HEK293 (cell line): Measurements from ENCODE around the gene SHC3.

Experiments used
- CTCF ChIA-PET: fragments of 350-600 bp; formaldehyde crosslinking; extraction: SDS; loops from one replicate; lab custom pipeline; 2021; ENCODE audit warnings: antibody characterized with exemption; lab: Yijun Ruan, JAX
- POLR2A ChIA-PET: fragments of 300-600 bp; formaldehyde crosslinking; extraction: SDS; loops from one replicate; lab custom pipeline; 2020; ENCODE audit warnings: antibody characterized with exemption, inconsistent platforms; lab: Yijun Ruan, JAX
- H3K27ac ChIP-seq: fragments of 200-500 bp; sonication (Bioruptor generic); 2 replicates; pipeline ENCODE4 v1.5.1; 2014; ENCODE audit warnings: low read depth, low read length, control low read depth, inconsistent platforms; ENCODE audit errors: extremely low read depth
- H3K36me3 ChIP-seq, 2 experiments: fragments of 200-500 bp in 1 of 2; sonication (Bioruptor generic) in 1 of 2; 1 replicate in 1 of 2; 2 replicates in 1 of 2; pipeline ENCODE4 v1.5.1; 2014 to 2017; ENCODE audit warnings: inconsistent platforms in 2 of 2, low read length in 2 of 2; ENCODE audit not compliant: control insufficient read depth in 2 of 2, insufficient read depth in 1 of 2
- H3K4me1 ChIP-seq: fragments of 200-500 bp; sonication (Bioruptor generic); 2 replicates; pipeline ENCODE4 v1.5.1; 2014; ENCODE audit warnings: mild to moderate bottlenecking, low read length, inconsistent platforms; ENCODE audit not compliant: control insufficient read depth, insufficient read depth
- H3K4me3 ChIP-seq: 2 replicates; pipeline ENCODE4 v1.5.1; 2011; ENCODE audit warnings: low read depth, mild to moderate bottlenecking, control low read depth, low read length, moderate library complexity
- H3K9me3 ChIP-seq: fragments of 200-500 bp; sonication (Bioruptor generic); 2 replicates; pipeline ENCODE4 v1.5.1; 2014; ENCODE audit warnings: low read depth, low read length, inconsistent platforms; ENCODE audit not compliant: control insufficient read depth, insufficient read depth
- BCL11A ChIP-seq: fragments of 450-650 bp; formaldehyde crosslinking; IDR thresholded peaks from 2 replicates; pipeline ENCODE4 v1.5.1; 2016; ENCODE audit warnings: low read depth, missing biosample characterization, missing genetic modification characterization
- GLI4 ChIP-seq: fragments of 450-650 bp; formaldehyde crosslinking; IDR thresholded peaks from 2 replicates; pipeline ENCODE4 v1.5.1; 2016; ENCODE audit warnings: missing biosample characterization, missing genetic modification characterization
- GLIS2 ChIP-seq: fragments of 450-650 bp; formaldehyde crosslinking; IDR thresholded peaks from 2 replicates; pipeline ENCODE4 v1.5.1; 2016; ENCODE audit warnings: missing biosample characterization, missing genetic modification characterization
- HOXA7 ChIP-seq: sonication (generic); formaldehyde crosslinking; IDR thresholded peaks from 2 replicates; pipeline ENCODE4 v1.8.1; 2022; ENCODE audit warnings: missing genetic modification reagents, borderline replicate concordance
- KLF10 ChIP-seq: fragments of 450-650 bp; IDR thresholded peaks from 2 replicates; pipeline ENCODE4 v1.5.1; 2018; ENCODE audit warnings: missing biosample characterization, mild to moderate bottlenecking, missing genetic modification characterization
- MYNN ChIP-seq: fragments of 450-650 bp; formaldehyde crosslinking; IDR thresholded peaks from 2 replicates; pipeline ENCODE4 v1.5.1; 2016; ENCODE audit warnings: missing biosample characterization, missing genetic modification characterization, borderline replicate concordance
- OSR2 ChIP-seq: fragments of 450-650 bp; formaldehyde crosslinking; IDR thresholded peaks from 2 replicates; pipeline ENCODE4 v1.5.1; 2016; ENCODE audit warnings: missing biosample characterization, missing genetic modification characterization
- SCRT1 ChIP-seq: fragments of 450-650 bp; formaldehyde crosslinking; IDR thresholded peaks from 2 replicates; pipeline ENCODE4 v1.5.1; 2016; ENCODE audit warnings: missing biosample characterization, missing genetic modification characterization, borderline replicate concordance
- TCF7L2 ChIP-seq: IDR thresholded peaks from 2 replicates; pipeline ENCODE4 v1.6.1; 2011; ENCODE audit warnings: low read depth, mild to moderate bottlenecking, inconsistent platforms, low read length, moderate library complexity, borderline replicate concordance
- TRIM28 ChIP-seq: IDR thresholded peaks from 2 replicates; pipeline ENCODE4 v1.6.1; 2011; ENCODE audit warnings: low read length, control low read depth, borderline replicate concordance
- ZBTB1 ChIP-seq: fragments of 450-650 bp; formaldehyde crosslinking; IDR thresholded peaks from 2 replicates; pipeline ENCODE4 v1.5.1; 2016; ENCODE audit warnings: missing biosample characterization, missing genetic modification characterization
- ZBTB26 ChIP-seq: fragments of 450-650 bp; formaldehyde crosslinking; optimal IDR thresholded peaks from 2 replicates; pipeline ENCODE3; 2016; ENCODE audit warnings: missing biosample characterization, mild to moderate bottlenecking, missing genetic modification characterization
- ZBTB48 ChIP-seq: fragments of 450-650 bp; formaldehyde crosslinking; IDR thresholded peaks from 2 replicates; pipeline ENCODE4 v1.5.1; 2016; ENCODE audit warnings: missing biosample characterization, missing genetic modification characterization
- ZBTB6 ChIP-seq: fragments of 450-650 bp; formaldehyde crosslinking; IDR thresholded peaks from 2 replicates; pipeline ENCODE4 v1.5.1; 2017; ENCODE audit warnings: missing biosample characterization, missing genetic modification characterization
- ZBTB8A ChIP-seq: fragments of 450-650 bp; formaldehyde crosslinking; IDR thresholded peaks from 2 replicates; pipeline ENCODE4 v1.5.1; 2016; ENCODE audit warnings: missing biosample characterization, missing genetic modification characterization
- ZNF138 ChIP-seq: fragments of 450-650 bp; formaldehyde crosslinking; IDR thresholded peaks from 2 replicates; pipeline ENCODE4 v1.5.1; 2016; ENCODE audit warnings: missing biosample characterization, missing genetic modification characterization, borderline replicate concordance
- ZNF146 ChIP-seq: fragments of 450-650 bp; formaldehyde crosslinking; IDR thresholded peaks from 2 replicates; pipeline ENCODE4 v1.5.1; 2016; ENCODE audit warnings: missing biosample characterization, missing genetic modification characterization
- ZNF350 ChIP-seq: fragments of 450-650 bp; formaldehyde crosslinking; IDR thresholded peaks from 2 replicates; pipeline ENCODE4 v1.5.0; 2017; ENCODE audit warnings: missing biosample characterization, mild to moderate bottlenecking, missing genetic modification characterization
- ZNF366 ChIP-seq: fragments of 450-650 bp; formaldehyde crosslinking; conservative IDR thresholded peaks from 2 replicates; pipeline ENCODE4 v1.5.1; 2016; ENCODE audit warnings: missing biosample characterization, missing genetic modification characterization
- ZNF404 ChIP-seq: fragments of 450-650 bp; formaldehyde crosslinking; IDR thresholded peaks from 2 replicates; pipeline ENCODE4 v1.5.1; 2017; ENCODE audit warnings: missing biosample characterization, missing genetic modification characterization
- ZNF518A ChIP-seq: fragments of 450-650 bp; formaldehyde crosslinking; conservative IDR thresholded peaks from 2 replicates; pipeline ENCODE4 v1.5.1; 2016; ENCODE audit warnings: low read depth, missing biosample characterization, missing genetic modification characterization
- ZNF610 ChIP-seq: fragments of 450-650 bp; formaldehyde crosslinking; IDR thresholded peaks from 2 replicates; pipeline ENCODE4 v1.5.1; 2016; ENCODE audit warnings: missing biosample characterization, missing genetic modification characterization, borderline replicate concordance
- ZNF629 ChIP-seq: fragments of 450-650 bp; formaldehyde crosslinking; IDR thresholded peaks from 2 replicates; pipeline ENCODE4 v1.5.1; 2017; ENCODE audit warnings: missing biosample characterization, missing genetic modification characterization
- ZNF747 ChIP-seq: fragments of 450-650 bp; formaldehyde crosslinking; IDR thresholded peaks from 2 replicates; pipeline ENCODE4 v1.5.1; 2016; ENCODE audit warnings: missing biosample characterization, missing genetic modification characterization
- ZNF76 ChIP-seq: fragments of 450-650 bp; formaldehyde crosslinking; IDR thresholded peaks from 2 replicates; pipeline ENCODE4; 2016; ENCODE audit warnings: low read depth, missing biosample characterization, missing genetic modification characterization, borderline replicate concordance
- ZNF785 ChIP-seq: fragments of 450-650 bp; formaldehyde crosslinking; IDR thresholded peaks from 2 replicates; pipeline ENCODE4 v1.5.1; 2016; ENCODE audit warnings: missing biosample characterization, missing genetic modification characterization

Gene SHC3

GRCh38 chr9:89182369-89182768, 3.8 kb upstream of the SHC3 start:
- Histone ChIP-seq H3K4me3 (no peak overlapping the region), H3K4me1 (peaks cover 15% of the 10 kb centered on the region), H3K27ac (no peak overlapping the region), H3K9me3 (no peaks in the 10 kb centered on the region), H3K36me3 (no peaks in the 10 kb centered on the region)
- CTCF ChIA-PET: interaction anchor here (1.7 kb wide), 1 partner anchor 9 kb away, joined by 4 read pairs; no protein-coding TSS in a partner anchor
- POLR2A ChIA-PET: no interaction called here
- TF ChIP-seq ZNF785 (tag by site-specific recombination) (no peak), ZBTB6 (tag by site-specific recombination) (no peak), ZNF747 (no peak), OSR2 (tag by site-specific recombination) (no peak), ZNF404 (tag by site-specific recombination) (no peak), ZNF350 (tag by site-specific recombination) (no peak), ZNF366 (tag by site-specific recombination) (no peak), HOXA7 (CRISPR knock-in tag) (no peak), ZNF138 (tag by site-specific recombination) (no peak), GLI4 (tag by site-specific recombination) (no peak), BCL11A (no peak), GLIS2 (tag by site-specific recombination) (no peak), ZBTB8A (tag by site-specific recombination) (no peak), KLF10 (no peak), SCRT1 (tag by site-specific recombination) (no peak)

DNA sequence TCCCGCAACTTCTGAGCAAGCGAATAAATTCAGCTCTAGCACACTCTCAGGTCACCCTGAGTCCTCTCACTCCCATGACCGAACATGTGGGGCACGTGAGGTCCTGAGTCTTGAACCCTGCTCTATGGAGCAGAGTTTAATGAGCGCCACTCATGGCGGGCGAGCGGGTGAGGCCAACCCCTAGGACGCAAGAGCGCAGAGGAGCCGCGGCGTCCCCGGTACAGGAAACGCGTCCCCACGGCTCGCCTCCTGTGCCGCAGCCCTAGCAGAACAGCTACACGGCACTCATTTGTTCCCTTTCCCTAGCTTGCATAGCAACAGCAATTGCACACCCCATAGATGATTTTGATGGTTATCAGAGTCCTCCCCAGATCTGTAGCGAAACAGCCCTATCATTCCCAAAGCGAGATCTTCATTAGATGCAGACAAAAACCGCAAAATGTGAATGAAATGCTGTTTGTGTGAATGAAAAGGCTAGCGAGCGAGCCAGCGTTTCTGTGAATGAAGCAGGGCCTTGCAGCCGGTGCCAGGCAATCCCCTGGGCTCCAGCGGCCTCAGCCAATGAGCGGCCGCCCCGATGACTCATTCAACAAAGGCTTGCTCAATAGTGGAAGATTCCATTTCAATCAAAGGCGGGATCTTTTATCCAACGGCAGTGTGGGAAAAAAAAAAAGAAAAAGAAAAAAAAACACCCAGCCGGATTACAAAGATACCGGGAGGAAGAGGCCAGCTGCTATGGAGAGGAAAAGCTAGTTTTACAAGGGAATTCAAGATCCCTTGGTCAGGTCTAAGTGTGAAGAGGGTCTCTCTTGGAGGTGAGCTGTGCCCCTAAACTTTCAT, 1.5 kb upstream of the SHC3 start:
- Histone ChIP-seq H3K4me3 (peak overlapping the region; percentile 26), H3K27ac (peak overlapping the region; percentile 90), H3K36me3 (no peaks in the 10 kb centered on the region), H3K4me1 (peaks cover 15% of the 10 kb centered on the region), H3K9me3 (no peaks in the 10 kb centered on the region)
- ChIA-PET CTCF (interaction anchor here (0.8 to 0.9 kb wide), 2 partner anchors 41 to 107 kb away, joined by 5 read pairs; no protein-coding TSS in a partner anchor), POLR2A (interaction anchor here (0.7 to 1.3 kb wide), 2 partner anchors 56 to 130 kb away, joined by 3 to 4 read pairs; no protein-coding TSS in a partner anchor)
- TF ChIP-seq GLIS2 (tag by site-specific recombination): peak; percentile 51
- TF ChIP-seq ZNF76 (tag by site-specific recombination): peak; percentile 83
- TF ChIP-seq ZNF366 (tag by site-specific recombination): peak; percentile 88
- peak; percentile 90 for TF ChIP-seq ZBTB48
- TF ChIP-seq ZNF518A (tag by site-specific recombination): 0 out of 2 replicates have a peak, but pooled peaks have one; percentile 14
- peak; percentile 67; the same call in 1 of the 2 replicates for TF ChIP-seq TCF7L2
- TF ChIP-seq ZNF629 (tag by site-specific recombination): peak; percentile 39; the same call in 1 of the 2 replicates
- no peak for TF ChIP-seq ZBTB1 (tag by site-specific recombination)
- 0 out of 2 replicates have a peak, but pooled peaks have one; percentile 43 for TF ChIP-seq MYNN (tag by site-specific recombination)
- TF ChIP-seq ZNF146 (tag by site-specific recombination): no peak
- peak; percentile 54 for TF ChIP-seq ZBTB26 (tag by site-specific recombination)
- TF ChIP-seq TRIM28: peak; percentile 86; the same call in 1 of the 2 replicates
- no peak for TF ChIP-seq ZNF785 (tag by site-specific recombination)
- 0 out of 2 replicates have a peak, but pooled peaks have one; percentile 27 for TF ChIP-seq ZNF610 (tag by site-specific recombination)
